HuH-7.5 (cell line): ENCODE results near the gene PIP5K1C.
"Not testable (repeated sequence)": the region's sequence is repeated elsewhere in the genome, so short reads cannot be mapped to it uniquely, and the experiment has no call there.

ENCODE experiments used
- DNase-seq: peaks from one replicate; pipeline ENCODE4 v3.0.0; 2011; ENCODE audit warnings: low spot score

PIP5K1C gene

DNA sequence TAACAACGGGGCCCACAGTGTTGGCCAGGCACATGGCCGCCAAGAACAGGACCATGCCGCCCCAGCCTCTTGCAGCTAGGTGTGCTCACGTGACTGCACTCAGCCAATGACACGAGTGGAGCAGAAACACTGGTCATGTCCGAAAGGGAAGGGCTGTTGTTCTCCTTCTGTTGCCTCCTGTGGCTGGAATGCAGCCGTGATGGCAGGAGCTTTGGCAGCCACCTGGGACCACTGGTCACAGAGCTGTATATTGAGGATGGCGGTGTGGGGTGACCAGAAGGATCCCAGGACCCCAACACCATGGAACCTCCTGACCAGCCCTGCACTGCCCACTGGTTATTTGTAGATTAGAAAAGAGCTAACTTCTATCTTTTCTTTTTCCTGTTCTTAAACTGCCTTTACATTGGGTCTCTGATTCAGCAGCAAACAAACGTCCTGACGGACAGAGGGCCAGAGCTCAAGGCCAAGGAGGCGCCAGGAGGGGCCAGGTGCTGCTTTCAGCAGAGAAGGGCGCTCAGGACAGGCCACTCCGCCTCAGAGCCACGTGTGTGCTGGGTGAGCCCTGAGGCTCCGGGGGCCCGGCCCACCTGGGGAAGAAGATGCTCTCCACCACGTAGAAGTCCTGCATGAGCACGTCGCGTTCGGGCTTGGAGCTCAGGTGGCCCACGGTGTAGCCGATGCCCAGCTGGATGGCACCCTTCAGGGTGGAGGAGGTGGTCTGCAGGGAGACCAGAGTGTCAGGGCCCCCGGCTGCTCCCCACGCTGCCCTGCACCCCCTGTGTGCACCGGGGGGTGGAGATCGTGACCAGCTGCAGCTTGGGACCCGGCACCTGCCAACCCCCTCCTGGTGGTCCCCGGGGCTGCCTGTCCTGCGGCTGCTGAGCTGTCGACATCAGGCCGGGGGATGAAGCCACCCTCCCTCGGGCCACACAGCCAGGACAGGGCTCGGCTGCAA, 38.7 kb downstream of the PIP5K1C start:
- no peak for DNase-seq

- DNase-seq, result no peak
Measured at GRCh38 chr19:3660493-3661219, 39.6 kb downstream of the PIP5K1C start.

GRCh38 chr19:3659746-3660112, 40.5 kb downstream of the PIP5K1C start:
- no peak for DNase-seq

GRCh38 chr19:3658870-3659745, 41.2 kb downstream of the PIP5K1C start:
- no peak for DNase-seq

DNA sequence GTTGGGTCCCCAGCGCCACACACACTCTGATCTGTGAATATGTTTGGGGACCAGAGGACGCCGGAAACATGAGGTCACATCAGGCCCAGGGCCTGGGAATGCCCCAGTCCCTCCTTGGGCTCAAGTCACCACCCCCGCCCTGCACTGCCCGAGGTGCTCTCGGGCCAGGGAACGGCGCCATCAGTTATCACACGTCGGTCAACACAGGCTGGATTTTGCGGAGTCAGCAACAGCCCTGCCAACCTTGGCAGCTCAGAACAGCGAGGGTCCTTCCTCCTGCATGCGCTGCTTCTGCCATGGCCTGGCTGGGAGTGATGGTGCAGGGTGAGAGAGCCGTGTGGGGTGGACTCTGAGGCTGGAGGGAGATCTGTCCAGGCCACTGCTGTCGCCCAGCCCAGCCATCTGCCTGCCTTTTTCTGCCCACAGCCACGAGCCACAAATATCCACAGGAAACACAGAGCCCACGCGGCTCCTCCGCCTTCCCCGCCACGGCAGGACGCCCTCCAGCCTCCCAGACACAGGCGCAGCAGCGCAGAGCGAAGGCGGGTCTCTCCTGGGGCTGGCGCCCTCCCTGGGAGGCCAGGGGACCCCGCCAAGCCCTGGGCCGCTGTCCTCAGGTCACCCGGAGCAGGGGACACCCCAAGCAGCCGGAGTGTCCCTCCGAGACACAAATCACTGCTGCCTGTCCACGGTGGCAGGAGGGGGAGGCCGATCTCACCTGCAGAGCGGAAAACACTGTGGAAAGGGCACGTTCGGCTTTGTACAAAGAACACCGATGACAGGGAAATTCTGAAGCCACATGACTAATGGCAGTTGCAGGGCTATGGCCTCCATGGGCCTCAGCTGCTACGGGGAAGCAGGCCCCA, 42.0 kb downstream of the PIP5K1C start:
- DNase-seq, result no peak

GRCh38 chr19:3657395-3657769, 42.9 kb downstream of the PIP5K1C start:
- DNase-seq, result no peak

- DNase-seq, result no peak
Measured at GRCh38 chr19:3656747-3657394, 43.4 kb downstream of the PIP5K1C start.

DNA sequence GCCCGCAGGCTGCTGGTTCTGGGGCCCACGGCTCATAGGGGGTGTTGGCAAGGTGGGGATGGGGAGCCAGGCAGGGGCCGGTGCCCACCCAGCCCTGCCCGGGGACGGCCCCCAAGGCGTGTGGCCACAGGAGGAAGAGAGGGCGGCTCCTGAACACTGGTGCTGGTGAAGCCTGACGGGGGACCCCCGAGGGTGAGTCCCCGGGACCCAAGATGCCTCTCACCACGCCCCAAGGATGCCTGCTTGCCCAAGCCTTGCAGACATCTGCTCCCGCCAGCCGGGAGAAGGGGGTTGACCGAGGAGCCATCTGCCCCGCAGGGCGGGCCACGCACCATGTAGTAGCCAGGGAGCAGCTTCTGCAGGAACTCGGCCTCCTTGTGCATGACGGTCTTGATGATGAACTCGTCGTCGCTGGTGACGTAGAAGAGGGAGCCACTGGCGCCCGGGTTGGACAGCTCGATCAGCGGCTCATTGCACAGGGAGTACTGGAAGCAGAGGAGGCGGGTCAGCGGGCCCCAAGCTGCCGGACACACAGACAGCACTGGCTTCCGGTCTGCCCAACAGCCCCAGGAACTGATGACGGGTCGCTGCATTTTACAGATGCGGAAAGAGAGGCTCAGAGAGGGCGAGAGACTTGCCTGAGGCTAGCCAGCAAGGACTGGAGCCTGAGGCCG, 44.1 kb downstream of the PIP5K1C start:
- DNase-seq, result no peak

- no peak for DNase-seq
Measured at GRCh38 chr19:3655402-3656072, 44.7 kb downstream of the PIP5K1C start.

DNA sequence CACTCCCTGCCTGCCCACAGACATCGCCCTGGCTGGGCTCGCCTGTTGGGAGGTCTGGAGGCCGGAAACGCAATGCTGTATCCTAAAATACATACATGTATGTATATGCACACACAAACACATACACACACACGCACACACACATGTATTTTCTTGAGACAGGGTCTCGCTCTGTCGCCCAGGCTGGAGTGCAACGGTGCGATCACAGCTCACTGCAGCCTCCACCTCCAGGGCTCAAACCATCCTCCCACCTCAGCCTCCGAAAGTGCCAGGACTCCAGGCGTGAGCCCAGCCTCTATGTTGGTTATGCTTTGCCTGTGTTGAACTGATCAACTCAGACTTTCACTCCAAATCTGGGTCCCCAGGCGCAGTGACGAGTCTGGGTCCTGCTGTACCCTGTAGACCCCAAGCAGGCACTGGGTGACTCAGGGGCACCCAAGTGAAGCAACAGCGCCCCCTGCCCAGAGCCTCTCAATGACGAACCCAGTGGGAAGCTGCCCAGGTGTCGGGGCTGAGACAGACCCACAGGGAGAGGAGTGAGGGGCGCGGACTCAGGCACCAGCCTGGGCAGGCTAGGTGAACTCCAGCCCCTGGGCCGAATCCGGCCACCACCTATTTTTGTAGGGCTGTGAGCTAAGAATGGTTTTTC, 46.3 kb downstream of the PIP5K1C start:
- no peak for DNase-seq

- no peak for DNase-seq
Measured at GRCh38 chr19:3653081-3653795, 47.0 kb downstream of the PIP5K1C start.

DNA sequence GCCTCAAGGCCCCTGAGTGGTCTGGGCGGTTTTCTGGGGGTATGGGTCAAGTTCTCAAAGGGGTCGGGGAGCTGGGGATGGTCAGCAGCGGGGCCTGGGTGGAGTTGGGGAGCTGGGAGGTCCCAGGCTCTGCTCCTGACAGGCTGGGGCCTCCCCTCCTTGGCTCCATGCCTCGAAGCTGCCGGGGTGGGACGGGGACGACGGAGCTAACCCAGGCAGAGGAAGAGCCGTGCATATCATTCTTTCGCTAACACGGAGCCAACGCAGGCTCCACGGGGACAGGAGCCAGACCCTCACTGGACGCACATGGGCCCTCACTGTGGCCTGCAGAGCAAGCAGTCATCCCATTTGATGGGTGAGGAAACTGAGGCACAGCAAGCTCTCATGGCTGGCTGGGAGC, 47.8 kb downstream of the PIP5K1C start:
- DNase-seq, result no peak

DNA sequence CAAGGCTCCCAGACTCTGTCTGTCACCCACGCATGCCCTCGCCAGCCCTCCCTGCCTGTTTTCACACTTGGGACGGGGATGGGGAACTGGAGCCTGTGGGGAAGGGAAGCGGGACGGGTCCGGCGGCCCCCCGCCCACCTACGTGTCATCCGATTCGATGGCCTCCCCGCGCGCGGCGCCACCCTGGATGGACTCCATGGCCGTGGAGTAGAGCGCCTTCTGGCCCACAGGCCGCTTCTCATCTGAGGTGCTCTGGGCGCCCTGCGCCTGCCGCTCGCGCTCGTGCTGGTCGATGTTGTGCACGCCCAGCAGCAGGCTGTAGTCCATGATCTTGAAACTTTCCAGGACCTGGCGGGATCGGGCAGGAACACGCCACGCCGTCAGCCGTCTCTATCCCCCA, 48.6 kb downstream of the PIP5K1C start:
- DNase-seq, result no peak

GRCh38 chr19:3649888-3650287, 50.4 kb downstream of the PIP5K1C start:
- no peak for DNase-seq

DNA sequence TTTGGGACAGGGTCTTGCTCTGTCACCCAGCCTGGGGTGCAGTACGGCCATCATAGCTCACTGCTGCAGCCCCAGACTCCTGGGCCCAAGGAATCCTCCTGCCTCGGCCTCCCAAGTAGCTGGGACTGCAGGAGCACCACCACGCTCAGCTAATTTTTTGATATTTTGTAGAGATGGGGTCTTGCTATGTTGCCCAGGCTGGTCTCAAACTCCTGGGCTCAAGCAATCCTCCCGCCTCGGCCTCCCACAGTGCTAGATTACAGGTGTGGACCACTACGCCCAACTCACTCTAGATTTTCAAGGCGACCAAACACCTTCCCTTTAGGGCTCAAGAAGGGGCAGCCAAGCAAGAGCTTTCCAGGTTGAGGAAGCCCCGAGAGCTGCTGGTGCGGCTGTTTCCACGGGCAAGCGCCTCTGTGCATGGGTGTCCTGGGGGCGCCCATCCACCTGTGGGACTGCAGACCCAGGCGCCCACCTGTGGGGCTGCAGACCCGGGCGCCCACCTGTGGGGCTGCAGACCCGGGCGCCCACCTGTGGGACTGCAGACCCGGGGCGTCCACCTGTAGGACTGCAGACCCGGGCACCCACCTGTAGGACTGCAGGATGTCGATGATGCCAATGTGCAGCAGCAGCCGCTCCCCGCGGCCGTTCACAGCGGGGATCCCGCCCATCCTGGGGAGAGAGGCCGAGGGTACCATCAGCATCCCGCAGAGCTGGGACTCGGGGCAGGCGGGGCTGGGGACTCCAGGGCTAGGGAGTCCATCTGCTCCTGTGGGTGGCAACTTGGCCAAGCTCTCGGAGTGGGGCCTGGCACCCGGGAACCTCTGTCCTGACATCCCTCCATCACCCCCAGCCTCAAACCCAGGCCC, 52.0 kb downstream of the PIP5K1C start:
- no peak for DNase-seq

GRCh38 chr19:3647102-3647501, 53.2 kb downstream of the PIP5K1C start:
- not testable (repeated sequence) for DNase-seq

- DNase-seq, result no peak
Measured at GRCh38 chr19:3646336-3647092, 53.8 kb downstream of the PIP5K1C start.
